Measurements from ENCODE around the gene ZNF385B.

GRCh38 chr2:179479947-179480346 is 381.5 kb downstream of the ZNF385B start:
- TF ChIP-seq POLR2A (IDR thresholded peaks at IDR 0.05) (no peak), CTCF (IDR thresholded peaks at IDR 0.05) (no peak)
